Neural crest cell (in vitro differentiated cells): ENCODE results near the gene TMEM272. TPM values are rescaled to one million over a fixed set of nuclear protein-coding genes. Genes with fewer than 3 reads are reported as not detected.

ENCODE experiments used
- DNase-seq: peaks from one replicate; pipeline ENCODE4 v3.0.0; 2021; ENCODE audit warnings: low read depth, mixed read lengths, low spot score
- H3K27ac Mint-ChIP-seq: one replicate; pipeline ENCODE4 v1.8.0; 2021; ENCODE audit warnings: mild to moderate bottlenecking, mixed read lengths; ENCODE audit not compliant: unreplicated experiment
- H3K27me3 Mint-ChIP-seq: 2 replicates; pipeline ENCODE4 v1.8.0; 2021; ENCODE audit warnings: low read depth, mild to moderate bottlenecking, mixed read lengths
- H3K36me3 Mint-ChIP-seq: 2 replicates; pipeline ENCODE4 v1.8.0; 2021; ENCODE audit warnings: low read depth, mild to moderate bottlenecking, mixed read lengths
- H3K4me1 Mint-ChIP-seq: 2 replicates; pipeline ENCODE4 v1.8.0; 2021; ENCODE audit warnings: mixed read lengths
- H3K4me3 Mint-ChIP-seq: one replicate; pipeline ENCODE4 v1.8.0; 2021; ENCODE audit warnings: mild to moderate bottlenecking, mixed read lengths
- H3K9me3 Mint-ChIP-seq: 2 replicates; pipeline ENCODE4 v1.8.0; 2021; ENCODE audit warnings: mixed read lengths
- total RNA-seq: library from RNA; stranded (reverse); gene quantifications from 2 replicates; pipeline ENCODE4 v1.2.1, GENCODE V29; 2021
- TF ChIP-seq, protein P1 (sequence below): fragments of 200-600 bp; sonication (generic); conservative IDR thresholded peaks from 2 replicates; pipeline ENCODE4 v1.5.0; 2021; ENCODE audit warnings: antibody characterized with exemption, mild to moderate bottlenecking

The TMEM272 gene
- total RNA-seq, 1 donor from 2014 or later: 0.26 TPM

GRCh38 chr13:51800486-51800885, 44.5 kb downstream of the TMEM272 start:
- Mint-ChIP-seq H3K27ac (no peak overlapping the region), H3K9me3 (no peaks in the 10 kb centered on the region), H3K4me3 (peak overlapping the region; percentile 15), H3K27me3 (no peaks in the 10 kb centered on the region), H3K36me3 (no peaks in the 10 kb centered on the region), H3K4me1 (peaks cover 49% of the 10 kb centered on the region)
- no peak for DNase-seq
- TF ChIP-seq, protein P1, sequence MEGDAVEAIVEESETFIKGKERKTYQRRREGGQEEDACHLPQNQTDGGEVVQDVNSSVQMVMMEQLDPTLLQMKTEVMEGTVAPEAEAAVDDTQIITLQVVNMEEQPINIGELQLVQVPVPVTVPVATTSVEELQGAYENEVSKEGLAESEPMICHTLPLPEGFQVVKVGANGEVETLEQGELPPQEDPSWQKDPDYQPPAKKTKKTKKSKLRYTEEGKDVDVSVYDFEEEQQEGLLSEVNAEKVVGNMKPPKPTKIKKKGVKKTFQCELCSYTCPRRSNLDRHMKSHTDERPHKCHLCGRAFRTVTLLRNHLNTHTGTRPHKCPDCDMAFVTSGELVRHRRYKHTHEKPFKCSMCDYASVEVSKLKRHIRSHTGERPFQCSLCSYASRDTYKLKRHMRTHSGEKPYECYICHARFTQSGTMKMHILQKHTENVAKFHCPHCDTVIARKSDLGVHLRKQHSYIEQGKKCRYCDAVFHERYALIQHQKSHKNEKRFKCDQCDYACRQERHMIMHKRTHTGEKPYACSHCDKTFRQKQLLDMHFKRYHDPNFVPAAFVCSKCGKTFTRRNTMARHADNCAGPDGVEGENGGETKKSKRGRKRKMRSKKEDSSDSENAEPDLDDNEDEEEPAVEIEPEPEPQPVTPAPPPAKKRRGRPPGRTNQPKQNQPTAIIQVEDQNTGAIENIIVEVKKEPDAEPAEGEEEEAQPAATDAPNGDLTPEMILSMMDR: no peak

DNA sequence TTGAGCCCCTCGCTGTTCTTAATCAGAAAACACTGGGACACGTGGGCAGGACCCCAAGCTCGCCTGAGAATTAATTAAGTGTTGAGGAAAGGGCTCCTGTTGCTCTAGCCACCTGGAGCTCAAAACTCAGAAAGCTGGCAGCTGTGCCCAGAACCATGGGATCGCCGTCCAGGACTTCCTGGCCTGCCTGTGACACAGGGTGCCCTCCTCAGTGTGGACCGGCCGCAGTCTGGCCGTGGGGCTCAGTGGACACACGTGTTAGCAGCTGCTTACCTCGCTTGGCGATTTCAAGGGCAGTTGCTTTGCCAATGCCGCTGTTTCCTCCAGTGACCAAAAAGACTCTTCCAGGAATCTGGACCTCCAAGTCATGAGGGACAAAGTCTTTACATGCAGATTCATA, 45.7 kb downstream of the TMEM272 start:
- H3K9me3 Mint-ChIP-seq: no peaks in the 10 kb centered on the region
- no peaks in the 10 kb centered on the region for H3K27me3 Mint-ChIP-seq
- TF ChIP-seq, protein P1: no peak
- H3K27ac Mint-ChIP-seq: no peak overlapping the region
- no peaks in the 10 kb centered on the region for H3K36me3 Mint-ChIP-seq
- no peak for DNase-seq
- H3K4me1 Mint-ChIP-seq: peaks cover 37% of the 10 kb centered on the region
- no peak overlapping the region for H3K4me3 Mint-ChIP-seq

DNA sequence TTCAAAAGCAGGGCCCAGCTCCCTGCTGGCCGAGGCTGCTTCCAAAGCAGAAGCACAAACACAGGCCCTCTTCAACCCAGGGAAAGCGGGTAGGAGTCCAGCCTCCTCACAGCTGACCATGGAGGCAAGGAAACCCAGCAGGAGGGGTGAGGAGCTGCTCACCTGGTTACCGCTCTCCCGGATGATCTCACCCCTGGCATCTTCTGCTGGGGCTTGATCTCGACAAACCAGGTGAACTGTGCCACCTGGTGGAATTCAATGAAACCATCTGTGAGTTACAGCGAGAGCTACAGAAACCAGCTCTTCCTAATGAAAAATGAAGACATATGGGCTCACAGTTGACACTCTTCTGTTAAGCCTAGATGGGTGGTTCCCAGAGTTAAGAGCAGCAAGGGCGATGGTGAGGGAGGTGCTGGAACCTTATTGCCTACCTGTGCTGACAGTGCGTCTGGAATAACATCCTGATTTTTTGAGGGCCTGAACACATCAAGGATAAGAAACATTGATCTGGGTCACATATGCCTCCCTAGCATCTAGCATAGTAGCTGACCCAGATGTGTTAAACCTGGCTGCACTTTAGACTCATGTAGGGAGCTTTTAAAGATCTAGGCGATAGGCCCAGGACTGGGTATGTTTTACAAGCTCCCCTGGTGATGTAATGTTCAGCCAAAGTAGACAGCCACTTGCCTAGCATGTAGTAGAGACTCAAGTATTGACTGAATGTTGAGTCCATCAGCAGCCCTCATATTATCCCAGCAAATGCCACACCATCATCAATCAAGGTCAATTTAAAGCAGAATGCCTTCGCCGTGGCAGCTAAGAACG, 47.1 kb downstream of the TMEM272 start:
- no peak for DNase-seq
- TF ChIP-seq, protein P1: peak; percentile 75
- Mint-ChIP-seq H3K9me3 (no peaks in the 10 kb centered on the region), H3K27ac (no peak overlapping the region), H3K4me1 (peaks cover 31% of the 10 kb centered on the region), H3K27me3 (no peaks in the 10 kb centered on the region), H3K36me3 (peaks cover 3% of the 10 kb centered on the region), H3K4me3 (no peak overlapping the region)

DNA sequence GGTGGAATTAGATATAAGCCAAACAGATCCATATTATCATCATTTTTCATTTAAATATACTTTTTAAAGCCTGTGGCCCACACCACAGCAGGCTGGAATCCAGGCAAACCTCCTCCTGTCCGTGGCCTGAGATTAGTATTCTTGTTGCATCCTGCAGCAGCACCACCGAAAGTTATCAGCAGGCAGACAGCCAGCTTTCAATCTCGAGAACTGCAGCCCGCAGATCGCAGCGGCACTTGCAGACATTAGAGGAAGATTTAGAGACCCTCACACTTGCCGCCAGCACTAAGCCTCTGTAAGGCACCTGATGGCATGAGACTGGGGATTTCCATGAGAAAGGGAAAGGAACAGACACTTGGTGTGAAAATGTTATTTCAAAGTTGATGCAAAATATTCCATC, 48.4 kb downstream of the TMEM272 start:
- TF ChIP-seq, protein P1: no peak
- H3K27ac Mint-ChIP-seq: peak overlapping the region; percentile 35
- peak overlapping the region; percentile 13 for H3K4me3 Mint-ChIP-seq
- peaks cover 18% of the 10 kb centered on the region for H3K4me1 Mint-ChIP-seq
- H3K36me3 Mint-ChIP-seq: peaks cover 4% of the 10 kb centered on the region
- no peak for DNase-seq
- no peaks in the 10 kb centered on the region for H3K27me3 Mint-ChIP-seq
- H3K9me3 Mint-ChIP-seq: no peaks in the 10 kb centered on the region

DNA sequence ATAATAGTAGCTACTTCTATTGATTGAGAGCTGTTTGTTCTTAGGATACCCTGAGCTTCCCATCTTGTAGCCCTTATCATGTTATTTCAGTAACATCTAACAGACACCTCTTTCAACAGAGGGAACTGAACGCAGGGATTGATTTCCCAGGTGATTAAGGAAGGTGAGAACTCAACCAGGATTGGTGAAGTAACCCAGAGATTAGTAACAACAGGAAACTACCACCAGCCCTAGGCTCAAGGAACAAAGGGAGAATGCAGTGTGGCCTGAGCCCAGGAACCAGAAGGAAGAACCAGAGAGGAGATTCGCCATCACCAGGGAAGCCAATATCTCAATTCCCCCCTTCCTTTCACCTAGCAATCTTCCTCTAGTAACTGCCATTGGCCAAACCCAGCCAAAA, 49.6 kb downstream of the TMEM272 start:
- Mint-ChIP-seq H3K9me3 (no peaks in the 10 kb centered on the region), H3K27me3 (no peaks in the 10 kb centered on the region), H3K27ac (no peak overlapping the region), H3K36me3 (peaks cover 4% of the 10 kb centered on the region), H3K4me1 (peaks cover 14% of the 10 kb centered on the region), H3K4me3 (no peak overlapping the region)
- no peak for DNase-seq
- TF ChIP-seq, protein P1: no peak
